ENCODE results near the gene ZGPAT. TPM values are rescaled to one million over a fixed set of nuclear protein-coding genes. Genes with fewer than 3 reads are reported as not detected.
"Not testable (repeated sequence)": the region's sequence is repeated elsewhere in the genome, so short reads cannot be mapped to it uniquely, and the experiment has no call there.

Gene ZGPAT
- total and polyA plus RNA-seq, 2 of the 8 experiments (the other 6 are each of a cell fraction or from before 2014, with no cell fraction given): 14.5 to 21.4 TPM

DNA sequence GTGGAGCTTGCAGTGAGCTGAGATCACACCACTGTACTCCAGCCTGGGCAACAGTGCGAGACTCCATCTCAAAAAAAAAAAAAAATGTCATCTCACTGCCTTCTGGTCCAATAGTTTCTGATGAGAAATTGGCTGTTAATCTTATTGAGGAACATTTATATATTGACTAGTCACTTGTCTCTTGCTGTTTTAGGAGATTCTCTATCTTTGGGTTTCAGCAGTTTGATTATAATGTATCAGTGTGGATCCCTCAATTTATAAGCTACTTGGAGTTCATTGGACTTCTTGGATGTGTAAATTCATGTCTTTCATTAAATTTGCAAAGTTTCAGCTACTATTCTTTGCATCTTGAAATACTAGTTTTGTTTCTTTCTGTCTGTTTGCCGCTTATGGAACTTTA, 11.2 kb downstream of the ZGPAT start (continued):
- TF ChIP-seq, protein P1, sequence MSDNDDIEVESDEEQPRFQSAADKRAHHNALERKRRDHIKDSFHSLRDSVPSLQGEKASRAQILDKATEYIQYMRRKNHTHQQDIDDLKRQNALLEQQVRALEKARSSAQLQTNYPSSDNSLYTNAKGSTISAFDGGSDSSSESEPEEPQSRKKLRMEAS (IDR thresholded peaks at IDR 0.05): no peak
- TF ChIP-seq, protein P2, sequence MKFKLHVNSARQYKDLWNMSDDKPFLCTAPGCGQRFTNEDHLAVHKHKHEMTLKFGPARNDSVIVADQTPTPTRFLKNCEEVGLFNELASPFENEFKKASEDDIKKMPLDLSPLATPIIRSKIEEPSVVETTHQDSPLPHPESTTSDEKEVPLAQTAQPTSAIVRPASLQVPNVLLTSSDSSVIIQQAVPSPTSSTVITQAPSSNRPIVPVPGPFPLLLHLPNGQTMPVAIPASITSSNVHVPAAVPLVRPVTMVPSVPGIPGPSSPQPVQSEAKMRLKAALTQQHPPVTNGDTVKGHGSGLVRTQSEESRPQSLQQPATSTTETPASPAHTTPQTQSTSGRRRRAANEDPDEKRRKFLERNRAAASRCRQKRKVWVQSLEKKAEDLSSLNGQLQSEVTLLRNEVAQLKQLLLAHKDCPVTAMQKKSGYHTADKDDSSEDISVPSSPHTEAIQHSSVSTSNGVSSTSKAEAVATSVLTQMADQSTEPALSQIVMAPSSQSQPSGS (IDR thresholded peaks at IDR 0.05; ENCODE audit: low read length): no peak
- TF ChIP-seq TCF12 (IDR thresholded peaks at IDR 0.05; ENCODE audit: low read depth, low read length): no peak
- no peak for TF ChIP-seq ASH2L (IDR thresholded peaks at IDR 0.05; ENCODE audit: low read length)
- no peak for TF ChIP-seq ZNF274 (IDR thresholded peaks at IDR 0.05; ENCODE audit: borderline replicate concordance, extremely low read depth, low read length)
- no peak for TF ChIP-seq FOSL1 (IDR thresholded peaks at IDR 0.05; ENCODE audit: insufficient read depth, low read depth, low read length)
- no peak for TF ChIP-seq SIX5 (IDR thresholded peaks at IDR 0.05; ENCODE audit: low read depth, low read length)

GRCh38 chr20:63722967-63723622, 15.3 kb downstream of the ZGPAT start:
- H3K36me3 ChIP-seq (ENCODE audit: control insufficient read depth in 2 of 4, insufficient read depth in 4 of 4, low read length in 3 of 4); H3K18ac ChIP-seq (ENCODE audit: extremely low read depth, low read length); H3K4me1 ChIP-seq (replicated peaks in 1 of 4; ENCODE audit: control insufficient read depth in 3 of 4, insufficient read depth in 4 of 4, low read length in 3 of 4): not testable (repeated sequence)

More at GRCh38 chr20:63722967-63723622, 15.3 kb downstream of the ZGPAT start:
- not testable (repeated sequence) for H3K79me1 ChIP-seq (ENCODE audit: low read depth, low read length); H3K27ac ChIP-seq (ENCODE audit: low read depth, low read length); H2AK5ac ChIP-seq (ENCODE audit: low read depth, low read length); H2AFZ ChIP-seq (ENCODE audit: low read length); H4K5ac ChIP-seq (ENCODE audit: insufficient read length, low read depth, low read length); H3K14ac ChIP-seq (ENCODE audit: insufficient read length); H3K23me2 ChIP-seq (ENCODE audit: low read depth, low read length); H3K9me3 ChIP-seq (ENCODE audit: insufficient read depth in 2 of 2, low read depth in 1 of 2, low read length in 1 of 2); H3K23ac ChIP-seq (ENCODE audit: insufficient read length); H2BK20ac ChIP-seq (ENCODE audit: low read length); H2BK5ac ChIP-seq (ENCODE audit: low read depth, low read length); H2BK12ac ChIP-seq (ENCODE audit: low read depth, low read length); FAIRE-seq; H3K4ac ChIP-seq (replicated peaks; ENCODE audit: insufficient read length, low read depth, low read length); DNase-seq (ENCODE audit: low read depth in 1 of 2, low spot score in 2 of 2); H4K8ac ChIP-seq (ENCODE audit: extremely low read depth, insufficient read depth, low read length); H2BK120ac ChIP-seq (replicated peaks; ENCODE audit: low read depth, low read length); H4K91ac ChIP-seq (replicated peaks; ENCODE audit: insufficient read length, low read length); H3K56ac ChIP-seq (replicated peaks; ENCODE audit: insufficient read length, low read depth, low read length); H3K4me3 ChIP-seq (ENCODE audit: extremely low read depth in 1 of 4, insufficient read depth in 2 of 4, low read depth in 3 of 4, low read length in 4 of 4); H3K4me2 ChIP-seq (ENCODE audit: insufficient read depth in 1 of 2, low read depth in 2 of 2, low read length in 2 of 2); H2BK15ac ChIP-seq (ENCODE audit: low read length); H4K20me1 ChIP-seq (replicated peaks in 1 of 2; ENCODE audit: control insufficient read depth in 1 of 2, insufficient read depth in 2 of 2, low read length in 2 of 2); H3K9ac ChIP-seq (replicated peaks in 1 of 4; ENCODE audit: extremely low read depth in 1 of 4, low read depth in 3 of 4, low read length in 3 of 4); H3K27me3 ChIP-seq (replicated peaks in 1 of 4; ENCODE audit: control insufficient read depth in 3 of 4, extremely low read depth in 1 of 4, insufficient read depth in 3 of 4, low read length in 3 of 4)
- ChIA-PET CTCF (ENCODE audit: partially characterized antibody) (interaction anchor here (0.6 to 1.9 kb wide), 3 partner anchors 15 to 1014 kb away, joined by 3 to 5 read pairs (median 4); partner anchors contain the start of genes ARFRP1, NTSR1 and ZGPAT), POLR2A (ENCODE audit: partially characterized antibody) (interaction anchor here (0.7 to 1.8 kb wide), 2 partner anchors 14 to 15 kb away, joined by 4 to 6 read pairs; partner anchors contain the start of gene LIME1)
- peaks cover 0 to 18% of the 10 kb centered on the region in 2 experiments; a peak in 2 of 4 replicates for H3K79me2 ChIP-seq (ENCODE audit: control insufficient read depth in 1 of 2, insufficient read depth in 2 of 2, low read length in 2 of 2)
- WGBS, 2 experiments (ENCODE audit: extremely low coverage in 1 of 2, insufficient coverage in 1 of 2, insufficient read length in 1 of 2, insufficient replicate concordance in 2 of 2, low coverage in 1 of 2, low lambda C conversion rate in 2 of 2, missing lambda C conversion rate in 1 of 2): 78% methylated on average over 2 of the region's 2 CpGs; no CpG with 5 or more reads in 1 of the 2 experiments

Data from H1 (cell line).